Lung (tissue), 12 donors: ENCODE measurements around the gene ARID4B. TPM values are rescaled to one million over a fixed set of nuclear protein-coding genes. Genes with fewer than 3 reads are reported as not detected.

Experiments used
- ATAC-seq: fragments of 200-7000 bp; cut with Tn5 transposase; one replicate; pipeline ENCODE4 v1.9.1; 2020; ENCODE audit warnings: moderate number of reproducible peaks; ENCODE audit not compliant: insufficient read depth, low FRiP score
- DNase-seq, 3 donors: peaks; one replicate each; pipeline ENCODE4 v3.0.0-alpha.2; 2013 to 2017
- H3K27ac ChIP-seq, 2 donors: one replicate each; pipeline ENCODE4 v1.5.1; 2013; ENCODE audit warnings: mild to moderate bottlenecking in 2 of 2, moderate library complexity in 2 of 2, control low read depth in 1 of 2, inconsistent platforms in 1 of 2, low read depth in 1 of 2, low read length in 1 of 2
- H3K27me3 ChIP-seq, 3 donors: one replicate each; pipeline ENCODE4 v1.5.1; 2013; ENCODE audit warnings: low read length in 2 of 3; ENCODE audit not compliant: control insufficient read depth in 3 of 3, insufficient read depth in 3 of 3
- H3K36me3 ChIP-seq, 4 donors: one replicate each; pipeline ENCODE4 v1.5.1; 2013; ENCODE audit warnings: low read length in 4 of 4, mild to moderate bottlenecking in 1 of 4, moderate library complexity in 1 of 4; ENCODE audit not compliant: control insufficient read depth in 4 of 4, insufficient read depth in 4 of 4
- H3K4me1 ChIP-seq, 5 donors: one replicate each; pipeline ENCODE4 v1.5.1; 2013; ENCODE audit warnings: low read length in 5 of 5, mild to moderate bottlenecking in 2 of 5, moderate library complexity in 1 of 5; ENCODE audit not compliant: control insufficient read depth in 5 of 5, insufficient read depth in 5 of 5
- H3K4me3 ChIP-seq: one replicate; pipeline ENCODE4 v1.5.1; 2013; ENCODE audit warnings: mild to moderate bottlenecking, control low read depth, moderate library complexity
- H3K9ac ChIP-seq, 2 donors: one replicate each; pipeline ENCODE4 v1.5.1; 2013; ENCODE audit warnings: low read length in 2 of 2, control low read depth in 1 of 2; ENCODE audit not compliant: insufficient read depth in 1 of 2
- H3K9me3 ChIP-seq, 4 donors: one replicate each; pipeline ENCODE4 v1.5.1; 2013; ENCODE audit warnings: low read length in 3 of 4, mild to moderate bottlenecking in 1 of 4, moderate library complexity in 1 of 4; ENCODE audit not compliant: control insufficient read depth in 4 of 4, insufficient read depth in 3 of 4
- WGBS, 2 donors: extraction: QIAGEN DNeasy Blood & Tissue Kit; methylation state at CpG; one replicate each; pipeline ENCODE4 v1.1.7; 2013; 5-methylcytosine and 5-hydroxymethylcytosine counted together
- polyA plus RNA-seq, 2 donors: library from polyadenylated mRNA; stranded (reverse); fragments of 200-250 nt; gene quantifications; one replicate each; pipeline ENCODE4 v1.2.1, GENCODE V29; 2013
- total RNA-seq, 2 donors: library from RNA; depleted of rRNA in 1 of 2; stranded (reverse); fragments of >200 nt in 1 of 2; gene quantifications; one replicate each; pipeline ENCODE4 v1.2.1, GENCODE V29; 2014 to 2021
- TF ChIP-seq, protein P1 (sequence below): IDR thresholded peaks from 2 replicates; pipeline ENCODE4 v1.5.1; 2012; ENCODE audit warnings: mild to moderate bottlenecking; ENCODE audit errors: control extremely low read depth, extremely low read depth
- donor health status: control.
- donor health status: control.
- donor health status: Bipolar disorder and iron deficiency.
- donor health status: healthy.
- donor health status: DM: yes; HTN: yes; CAD: no.

ARID4B gene
- total and polyA plus RNA-seq, 4 donors = 15.8 to 99.7 (median 23.0) TPM

DNA sequence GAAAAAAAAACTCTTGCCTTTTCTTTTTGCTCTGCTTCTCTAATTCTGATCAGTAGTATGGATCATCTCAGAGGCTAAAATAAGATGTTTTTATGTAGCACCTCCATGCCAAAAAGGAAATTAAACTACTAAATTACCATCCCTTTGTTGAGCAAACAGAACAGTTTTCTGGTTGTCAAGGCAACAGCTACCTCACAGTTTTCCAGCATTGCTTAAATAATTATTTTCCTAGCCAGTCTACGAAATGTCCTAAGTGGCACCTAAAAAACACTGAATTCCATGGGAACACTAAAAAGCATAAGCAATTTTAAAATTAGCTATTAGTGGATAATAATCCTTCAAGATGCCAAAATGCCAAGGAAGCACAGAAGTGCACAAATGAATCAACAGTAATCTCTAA lies 61.7 kb downstream of the ARID4B start:
- Histone ChIP-seq H3K4me3 (no peak overlapping the region), H3K4me1 (peaks cover 0 to 7% (median 2%) of the 10 kb centered on the region in 5 donors), H3K9ac (no peak overlapping the region), H3K27ac (no peak overlapping the region), H3K36me3 (no peaks in the 10 kb centered on the region), H3K27me3 (no peaks in the 10 kb centered on the region), H3K9me3 (no peaks in the 10 kb centered on the region)
- 42 to 66% methylated on average over 1 of the region's 1 CpG for WGBS, 2 donors
- TF ChIP-seq, protein P1, sequence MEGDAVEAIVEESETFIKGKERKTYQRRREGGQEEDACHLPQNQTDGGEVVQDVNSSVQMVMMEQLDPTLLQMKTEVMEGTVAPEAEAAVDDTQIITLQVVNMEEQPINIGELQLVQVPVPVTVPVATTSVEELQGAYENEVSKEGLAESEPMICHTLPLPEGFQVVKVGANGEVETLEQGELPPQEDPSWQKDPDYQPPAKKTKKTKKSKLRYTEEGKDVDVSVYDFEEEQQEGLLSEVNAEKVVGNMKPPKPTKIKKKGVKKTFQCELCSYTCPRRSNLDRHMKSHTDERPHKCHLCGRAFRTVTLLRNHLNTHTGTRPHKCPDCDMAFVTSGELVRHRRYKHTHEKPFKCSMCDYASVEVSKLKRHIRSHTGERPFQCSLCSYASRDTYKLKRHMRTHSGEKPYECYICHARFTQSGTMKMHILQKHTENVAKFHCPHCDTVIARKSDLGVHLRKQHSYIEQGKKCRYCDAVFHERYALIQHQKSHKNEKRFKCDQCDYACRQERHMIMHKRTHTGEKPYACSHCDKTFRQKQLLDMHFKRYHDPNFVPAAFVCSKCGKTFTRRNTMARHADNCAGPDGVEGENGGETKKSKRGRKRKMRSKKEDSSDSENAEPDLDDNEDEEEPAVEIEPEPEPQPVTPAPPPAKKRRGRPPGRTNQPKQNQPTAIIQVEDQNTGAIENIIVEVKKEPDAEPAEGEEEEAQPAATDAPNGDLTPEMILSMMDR = no peak
- ATAC-seq = no peak
- peak; percentile 16 to 53 (median 48) for DNase-seq

DNA sequence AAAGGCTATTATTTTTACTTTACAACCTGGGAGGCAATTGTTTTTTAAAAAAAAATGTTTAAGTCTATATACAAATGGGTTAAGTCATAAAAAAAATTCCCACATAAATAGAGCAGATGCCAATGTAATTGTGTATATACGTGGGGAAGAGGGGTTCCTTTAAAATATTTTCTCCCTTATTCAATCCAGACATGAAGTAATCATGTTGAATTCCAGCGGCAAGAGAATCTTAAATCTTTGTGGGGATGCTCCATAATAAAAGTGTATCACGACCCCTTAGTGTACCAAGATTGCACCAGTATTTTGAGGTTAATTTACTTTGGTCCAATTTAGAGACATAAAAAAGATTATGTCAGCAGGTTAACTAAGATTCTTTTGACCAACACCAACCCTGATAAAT lies 62.1 kb downstream of the ARID4B start:
- Histone ChIP-seq H3K36me3 (no peaks in the 10 kb centered on the region), H3K27me3 (no peaks in the 10 kb centered on the region), H3K4me3 (no peak overlapping the region), H3K9me3 (no peaks in the 10 kb centered on the region), H3K9ac (no peak overlapping the region), H3K27ac (no peak overlapping the region), H3K4me1 (peaks cover 0 to 7% (median 2%) of the 10 kb centered on the region in 5 donors)
- DNase-seq (no peak), ATAC-seq (no peak)
- TF ChIP-seq, protein P1 = no peak
- WGBS, 2 donors = 69 to 81% methylated on average over 3 of the region's 3 CpGs

DNA sequence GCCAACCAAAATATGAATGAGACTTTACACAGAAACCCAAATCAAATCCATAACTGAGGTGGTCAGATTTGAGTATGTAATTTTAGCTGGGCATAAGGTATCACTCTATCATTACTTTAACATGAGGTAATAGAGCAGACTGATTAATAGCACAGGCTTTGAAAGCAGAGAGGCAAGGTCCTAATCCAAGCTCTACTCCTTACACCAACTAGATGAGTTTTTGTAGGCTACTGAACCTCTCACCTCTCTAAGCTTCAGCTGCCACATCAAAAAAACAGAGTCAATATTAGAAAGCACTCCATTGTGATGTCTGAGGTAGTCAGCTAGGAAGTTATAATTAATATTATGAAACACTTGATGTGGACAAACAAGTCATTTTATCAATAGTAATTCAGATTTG lies 63.7 kb downstream of the ARID4B start:
- H3K4me1 ChIP-seq = peaks cover 0 to 7% (median 0%) of the 10 kb centered on the region in 5 donors
- H3K27me3 ChIP-seq = no peaks in the 10 kb centered on the region
- H3K36me3 ChIP-seq = peaks cover 0 to 4% (median 1%) of the 10 kb centered on the region in 4 donors
- no peak overlapping the region for H3K4me3 ChIP-seq
- DNase-seq (no peak), ATAC-seq (no peak)
- H3K9me3 ChIP-seq = no peaks in the 10 kb centered on the region
- TF ChIP-seq, protein P1 = no peak
- H3K27ac ChIP-seq = no peak overlapping the region
- H3K9ac ChIP-seq = no peak overlapping the region

DNA sequence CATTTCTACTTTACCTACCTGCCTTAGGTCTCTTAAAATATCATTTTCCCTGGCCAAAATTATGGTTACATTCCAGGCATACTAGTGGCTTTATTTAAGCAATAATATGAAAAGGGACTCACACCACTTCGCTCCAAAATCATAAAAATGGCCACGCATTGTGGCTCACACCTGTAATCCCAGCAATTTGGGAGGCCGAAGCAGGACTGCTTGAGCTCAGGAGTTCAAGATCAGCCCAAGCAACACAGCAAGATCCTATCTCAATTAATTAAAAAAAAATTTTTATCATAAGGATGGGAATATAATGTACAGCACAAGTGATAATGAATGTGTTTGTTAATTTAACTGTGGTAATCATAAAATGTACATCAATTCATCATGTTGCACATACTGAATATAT lies 65.4 kb downstream of the ARID4B start:
- TF ChIP-seq, protein P1 = no peak

More for the DNA sequence above, 65.4 kb downstream of the ARID4B start:
- no peaks in the 10 kb centered on the region for H3K27me3 ChIP-seq
- H3K9me3 ChIP-seq = no peaks in the 10 kb centered on the region
- ATAC-seq (no peak), DNase-seq (no peak)
- 97 to 99% methylated on average over 3 of the region's 3 CpGs for WGBS, 2 donors
- H3K27ac ChIP-seq = no peak overlapping the region
- H3K4me3 ChIP-seq = no peak overlapping the region
- peaks cover 0 to 7% (median 3%) of the 10 kb centered on the region in 5 donors for H3K4me1 ChIP-seq
- H3K9ac ChIP-seq = no peak overlapping the region
- H3K36me3 ChIP-seq = peaks cover 0 to 8% (median 5%) of the 10 kb centered on the region in 4 donors
